ENCODE data around the gene CDC42BPB. TPM values are rescaled to one million over a fixed set of nuclear protein-coding genes. Genes with fewer than 3 reads are reported as not detected.
A peak's percentile ranks its signal among the peaks of the same experiment; 100 is the strongest.

The CDC42BPB gene
- total and polyA plus RNA-seq, 2 of the 4 experiments (the other 2 are of a cell fraction), result 49.1 to 81.4 TPM

- Histone ChIP-seq H3K9me1 (ENCODE audit: insufficient read depth, low read length) (peaks cover 11% of the 10 kb centered on the region), H3K27me3 (ENCODE audit: control insufficient read depth, insufficient read depth, low read length) (no peaks in the 10 kb centered on the region), H2BK120ac (ENCODE audit: low read depth, low read length) (no peak overlapping the region), H4K8ac (ENCODE audit: low read depth in 2 of 2, low read length in 2 of 2) (no peak overlapping the region), H2BK20ac (ENCODE audit: low read depth, low read length) (no peak overlapping the region), H4K20me1 (ENCODE audit: insufficient read depth, low read length) (peaks cover 26% of the 10 kb centered on the region), H2AK9ac (replicated peaks; ENCODE audit: low read depth, low read length, poor library complexity) (no peak overlapping the region), H3K14ac (replicated peaks; ENCODE audit: low read depth, low read length) (no peak overlapping the region), H3K79me1 (ENCODE audit: low read depth in 1 of 2, low read length in 2 of 2) (peaks cover 15 to 61% of the 10 kb centered on the region in 2 experiments), H3K9me3 (ENCODE audit: control insufficient read depth, insufficient read depth, low read length) (peaks cover 3% of the 10 kb centered on the region), H2BK5ac (ENCODE audit: low read depth, low read length, poor library complexity, severe bottlenecking) (no peak overlapping the region), H3K36me3 (ENCODE audit: control insufficient read depth, insufficient read depth, low read length) (peaks cover 58% of the 10 kb centered on the region), H3K9ac (ENCODE audit: low read depth, low read length) (no peak overlapping the region), H3K4me3 (ENCODE audit: insufficient read depth, low read depth, low read length) (no peak overlapping the region), H3K18ac (ENCODE audit: low read depth, low read length) (no peak overlapping the region), H3K4ac (ENCODE audit: low read depth, low read length) (no peak overlapping the region), H3K56ac (ENCODE audit: extremely low read depth, insufficient read depth, low read length) (no peak overlapping the region), H3K4me1 (ENCODE audit: control insufficient read depth, insufficient read depth, low read length) (peaks cover 10% of the 10 kb centered on the region), H2AFZ (replicated peaks; ENCODE audit: low read length, poor library complexity) (peak overlapping the region; percentile 21), H3K4me2 (ENCODE audit: low read depth, low read length) (no peak overlapping the region), H3K27ac (ENCODE audit: insufficient read depth, low read length) (no peak overlapping the region), H4K91ac (ENCODE audit: insufficient read depth, low read depth, low read length) (no peak overlapping the region), H2BK15ac (ENCODE audit: low read depth, low read length) (no peak overlapping the region), H4K5ac (ENCODE audit: low read depth, low read length) (no peak overlapping the region), H2AK5ac (ENCODE audit: low read depth, low read length) (no peak overlapping the region), H3K23ac (ENCODE audit: low read depth, low read length) (no peak overlapping the region)
- intact Hi-C loops (cut with micrococcal nuclease), result no loop called here
- in situ Hi-C loops (cut with MboI; ENCODE audit: low sequenced_read_pairs), result no loop called here
- CTCF ChIA-PET, result interaction anchor here (1.3 kb wide), 1 partner anchor 15 kb away, joined by 3 read pairs; no protein-coding TSS in a partner anchor
- no TSS peak for BruUV-seq (replicated peaks)
- TF ChIP-seq CHD1 (IDR thresholded peaks at IDR 0.05; ENCODE audit: low read depth, low read length), result no peak
- no peak for TF ChIP-seq CEBPB (IDR thresholded peaks at IDR 0.05; ENCODE audit: low read depth, low read length)
- no peak for TF ChIP-seq MXI1 (IDR thresholded peaks at IDR 0.05; ENCODE audit: borderline replicate concordance, low read depth, low read length)
- TF ChIP-seq MAZ (IDR thresholded peaks at IDR 0.05; ENCODE audit: borderline replicate concordance, low read depth, low read length), result no peak
- no peak for TF ChIP-seq RAD21 (IDR thresholded peaks at IDR 0.05; ENCODE audit: low read length)
- TF ChIP-seq BHLHE40 (IDR thresholded peaks at IDR 0.05; ENCODE audit: low read depth, low read length), result no peak
- no peak for TF ChIP-seq CTCF (conservative IDR thresholded peaks at IDR 0.05; ENCODE audit: low read depth, low read length)
- TF ChIP-seq NFE2L2 (IDR thresholded peaks at IDR 0.05; ENCODE audit: low read depth, low read length), result no peak
- no peak for TF ChIP-seq POLR2A (IDR thresholded peaks at IDR 0.05; ENCODE audit: low read depth, low read length)
- no peak for TF ChIP-seq SMC3 (IDR thresholded peaks at IDR 0.05; ENCODE audit: low read depth, low read length)
- TF ChIP-seq, protein P1, sequence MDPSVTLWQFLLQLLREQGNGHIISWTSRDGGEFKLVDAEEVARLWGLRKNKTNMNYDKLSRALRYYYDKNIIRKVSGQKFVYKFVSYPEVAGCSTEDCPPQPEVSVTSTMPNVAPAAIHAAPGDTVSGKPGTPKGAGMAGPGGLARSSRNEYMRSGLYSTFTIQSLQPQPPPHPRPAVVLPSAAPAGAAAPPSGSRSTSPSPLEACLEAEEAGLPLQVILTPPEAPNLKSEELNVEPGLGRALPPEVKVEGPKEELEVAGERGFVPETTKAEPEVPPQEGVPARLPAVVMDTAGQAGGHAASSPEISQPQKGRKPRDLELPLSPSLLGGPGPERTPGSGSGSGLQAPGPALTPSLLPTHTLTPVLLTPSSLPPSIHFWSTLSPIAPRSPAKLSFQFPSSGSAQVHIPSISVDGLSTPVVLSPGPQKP (IDR thresholded peaks at IDR 0.05; ENCODE audit: borderline replicate concordance, low read depth, low read length), result no peak
- TF ChIP-seq RFX5 (IDR thresholded peaks at IDR 0.05; ENCODE audit: low read depth, low read length), result no peak
- TF ChIP-seq MAFK (IDR thresholded peaks at IDR 0.05; ENCODE audit: low read depth, low read length), result no peak
- TF ChIP-seq, protein P2, sequence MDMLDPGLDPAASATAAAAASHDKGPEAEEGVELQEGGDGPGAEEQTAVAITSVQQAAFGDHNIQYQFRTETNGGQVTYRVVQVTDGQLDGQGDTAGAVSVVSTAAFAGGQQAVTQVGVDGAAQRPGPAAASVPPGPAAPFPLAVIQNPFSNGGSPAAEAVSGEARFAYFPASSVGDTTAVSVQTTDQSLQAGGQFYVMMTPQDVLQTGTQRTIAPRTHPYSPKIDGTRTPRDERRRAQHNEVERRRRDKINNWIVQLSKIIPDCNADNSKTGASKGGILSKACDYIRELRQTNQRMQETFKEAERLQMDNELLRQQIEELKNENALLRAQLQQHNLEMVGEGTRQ (IDR thresholded peaks at IDR 0.05; ENCODE audit: low read depth, low read length), result no peak
- no peak for DNase-seq
- dilution Hi-C loops (cut with HindIII; ENCODE audit: low sequenced_read_pairs, unreplicated experiment), result no loop called here
- POLR2A ChIA-PET (ENCODE audit: unreplicated experiment), result no interaction called here
- no peak for ATAC-seq (ENCODE audit: low read depth)
- WGBS, 2 experiments (ENCODE audit: extremely low coverage in 2 of 2, insufficient read length in 1 of 2), result 100% methylated on average over 2 of the region's 15 CpGs; no CpG with 5 or more reads in 1 of the 2 experiments
Measured at GRCh38 chr14:102982852-102983470, 74.4 kb downstream of the CDC42BPB start.
